ENCODE results near the gene CHD9.

CHD9 gene

GRCh38 chr16:53131363-53132071, 76.7 kb downstream of the CHD9 start:
- H3K4me3 ChIP-seq (ENCODE audit: low read depth, low read length): peak overlapping the region; percentile 77
- peak overlapping the region; percentile 20 for H3K9ac ChIP-seq (ENCODE audit: low read depth, low read length)
- H3K9me3 ChIP-seq (ENCODE audit: control insufficient read depth, insufficient read depth, low read length): no peaks in the 10 kb centered on the region
- no peaks in the 10 kb centered on the region for H3K27me3 ChIP-seq (ENCODE audit: control insufficient read depth, insufficient read depth, low read length)
- peaks cover 7% of the 10 kb centered on the region for H3K4me1 ChIP-seq (ENCODE audit: control insufficient read depth, insufficient read depth, low read length)
- no peaks in the 10 kb centered on the region for H3K36me3 ChIP-seq (ENCODE audit: control insufficient read depth, insufficient read depth, low read length)

GRCh38 chr16:53132406-53132805, 77.6 kb downstream of the CHD9 start:
- Histone ChIP-seq H3K9ac (ENCODE audit: low read depth, low read length) (no peak overlapping the region), H3K9me3 (ENCODE audit: control insufficient read depth, insufficient read depth, low read length) (no peaks in the 10 kb centered on the region), H3K4me3 (ENCODE audit: low read depth, low read length) (peak overlapping the region; percentile 77), H3K27me3 (ENCODE audit: control insufficient read depth, insufficient read depth, low read length) (no peaks in the 10 kb centered on the region), H3K4me1 (ENCODE audit: control insufficient read depth, insufficient read depth, low read length) (peaks cover 7% of the 10 kb centered on the region), H3K36me3 (ENCODE audit: control insufficient read depth, insufficient read depth, low read length) (no peaks in the 10 kb centered on the region)

GRCh38 chr16:53135329-53135728, 80.5 kb downstream of the CHD9 start:
- H3K36me3 ChIP-seq (ENCODE audit: control insufficient read depth, insufficient read depth, low read length): no peaks in the 10 kb centered on the region
- H3K9ac ChIP-seq (ENCODE audit: low read depth, low read length): no peak overlapping the region
- H3K9me3 ChIP-seq (ENCODE audit: control insufficient read depth, insufficient read depth, low read length): no peaks in the 10 kb centered on the region
- H3K27me3 ChIP-seq (ENCODE audit: control insufficient read depth, insufficient read depth, low read length): no peaks in the 10 kb centered on the region
- no peak overlapping the region for H3K4me3 ChIP-seq (ENCODE audit: low read depth, low read length)
- H3K4me1 ChIP-seq (ENCODE audit: control insufficient read depth, insufficient read depth, low read length): peaks cover 5% of the 10 kb centered on the region

- H3K4me3 ChIP-seq (ENCODE audit: low read depth, low read length): no peak overlapping the region
- no peaks in the 10 kb centered on the region for H3K4me1 ChIP-seq (ENCODE audit: control insufficient read depth, insufficient read depth, low read length)
- no peak overlapping the region for H3K9ac ChIP-seq (ENCODE audit: low read depth, low read length)
- H3K36me3 ChIP-seq (ENCODE audit: control insufficient read depth, insufficient read depth, low read length): no peaks in the 10 kb centered on the region
- no peaks in the 10 kb centered on the region for H3K9me3 ChIP-seq (ENCODE audit: control insufficient read depth, insufficient read depth, low read length)
- H3K27me3 ChIP-seq (ENCODE audit: control insufficient read depth, insufficient read depth, low read length): no peaks in the 10 kb centered on the region
Measured at GRCh38 chr16:53142823-53143568, 88.2 kb downstream of the CHD9 start.

- Histone ChIP-seq H3K9me3 (ENCODE audit: control insufficient read depth, insufficient read depth, low read length) (no peaks in the 10 kb centered on the region), H3K4me1 (ENCODE audit: control insufficient read depth, insufficient read depth, low read length) (peaks cover 4% of the 10 kb centered on the region), H3K4me3 (ENCODE audit: low read depth, low read length) (no peak overlapping the region), H3K27me3 (ENCODE audit: control insufficient read depth, insufficient read depth, low read length) (no peaks in the 10 kb centered on the region), H3K9ac (ENCODE audit: low read depth, low read length) (no peak overlapping the region), H3K36me3 (ENCODE audit: control insufficient read depth, insufficient read depth, low read length) (no peaks in the 10 kb centered on the region)
Measured at GRCh38 chr16:53147500-53148065, 92.8 kb downstream of the CHD9 start.

DNA sequence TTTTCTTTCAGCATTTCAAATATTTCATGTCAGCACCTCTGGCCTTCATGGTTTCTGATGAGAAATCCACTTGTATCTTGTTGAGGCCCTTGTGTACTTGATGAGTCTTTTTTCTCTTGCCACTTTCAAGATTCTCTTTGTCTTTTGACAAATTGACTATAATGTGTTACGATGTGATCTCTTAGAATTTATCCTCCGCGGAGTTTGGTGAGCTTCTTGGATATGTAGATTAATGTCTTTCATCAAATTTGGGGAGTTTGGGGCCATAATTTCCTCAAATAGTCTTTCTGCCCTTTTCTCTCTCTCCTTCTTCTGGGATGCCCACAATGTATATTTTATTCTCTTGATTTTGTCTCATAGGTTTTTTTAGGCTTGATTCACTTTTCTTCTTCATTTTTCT, 96.0 kb downstream of the CHD9 start:
- no peak overlapping the region for H3K9ac ChIP-seq (ENCODE audit: low read depth, low read length)
- H3K27me3 ChIP-seq (ENCODE audit: control insufficient read depth, insufficient read depth, low read length): no peaks in the 10 kb centered on the region
- H3K4me3 ChIP-seq (ENCODE audit: low read depth, low read length): no peak overlapping the region
- peaks cover 4% of the 10 kb centered on the region for H3K4me1 ChIP-seq (ENCODE audit: control insufficient read depth, insufficient read depth, low read length)
- H3K36me3 ChIP-seq (ENCODE audit: control insufficient read depth, insufficient read depth, low read length): no peaks in the 10 kb centered on the region
- H3K9me3 ChIP-seq (ENCODE audit: control insufficient read depth, insufficient read depth, low read length): no peaks in the 10 kb centered on the region

DNA sequence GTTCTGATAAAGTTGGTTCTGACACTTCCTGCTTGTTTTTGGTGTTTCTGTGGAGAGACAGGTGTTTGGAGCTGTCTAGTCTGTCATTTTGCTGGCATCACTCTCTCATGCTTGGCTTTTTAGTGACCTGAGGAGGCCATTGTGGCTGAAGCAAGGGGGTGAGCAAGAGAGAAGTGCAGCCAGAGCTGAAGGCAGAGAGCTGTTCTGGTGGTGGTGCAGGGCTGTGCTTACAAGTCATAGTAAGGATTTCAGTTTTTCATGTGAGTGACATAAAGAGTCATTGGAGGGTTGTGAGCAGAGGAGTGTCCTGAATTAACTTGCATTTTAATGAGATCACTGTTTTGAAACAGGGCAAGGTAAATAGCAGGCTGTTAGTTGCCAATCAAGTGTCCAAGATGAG, 97.5 kb downstream of the CHD9 start:
- H3K4me1 ChIP-seq (ENCODE audit: control insufficient read depth, insufficient read depth, low read length): peaks cover 7% of the 10 kb centered on the region
- H3K27me3 ChIP-seq (ENCODE audit: control insufficient read depth, insufficient read depth, low read length): no peaks in the 10 kb centered on the region
- no peaks in the 10 kb centered on the region for H3K9me3 ChIP-seq (ENCODE audit: control insufficient read depth, insufficient read depth, low read length)
- H3K36me3 ChIP-seq (ENCODE audit: control insufficient read depth, insufficient read depth, low read length): no peaks in the 10 kb centered on the region
- no peak overlapping the region for H3K4me3 ChIP-seq (ENCODE audit: low read depth, low read length)
- H3K9ac ChIP-seq (ENCODE audit: low read depth, low read length): no peak overlapping the region

DNA sequence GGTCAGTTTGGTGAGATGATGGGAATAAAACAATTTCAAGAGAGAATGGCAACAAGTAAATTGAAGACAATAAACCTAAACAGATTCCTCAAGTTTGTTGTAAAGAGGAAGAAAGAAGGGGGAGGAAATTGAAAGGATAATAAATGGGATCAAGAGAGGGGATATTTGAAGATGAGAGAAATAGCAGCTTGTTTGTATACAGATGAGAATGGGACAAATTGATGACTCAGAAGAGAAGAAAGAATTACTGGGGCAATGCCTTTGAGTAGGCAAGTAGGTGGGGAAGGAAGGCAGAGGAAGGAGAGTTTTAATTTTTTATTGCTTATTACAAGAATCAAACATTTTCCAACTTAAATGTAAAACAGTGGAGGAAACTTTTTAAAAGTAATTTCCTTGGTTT, 98.3 kb downstream of the CHD9 start:
- Histone ChIP-seq H3K36me3 (ENCODE audit: control insufficient read depth, insufficient read depth, low read length) (no peaks in the 10 kb centered on the region), H3K4me3 (ENCODE audit: low read depth, low read length) (no peak overlapping the region), H3K9ac (ENCODE audit: low read depth, low read length) (no peak overlapping the region), H3K9me3 (ENCODE audit: control insufficient read depth, insufficient read depth, low read length) (no peaks in the 10 kb centered on the region), H3K27me3 (ENCODE audit: control insufficient read depth, insufficient read depth, low read length) (no peaks in the 10 kb centered on the region), H3K4me1 (ENCODE audit: control insufficient read depth, insufficient read depth, low read length) (peaks cover 8% of the 10 kb centered on the region)

DNA sequence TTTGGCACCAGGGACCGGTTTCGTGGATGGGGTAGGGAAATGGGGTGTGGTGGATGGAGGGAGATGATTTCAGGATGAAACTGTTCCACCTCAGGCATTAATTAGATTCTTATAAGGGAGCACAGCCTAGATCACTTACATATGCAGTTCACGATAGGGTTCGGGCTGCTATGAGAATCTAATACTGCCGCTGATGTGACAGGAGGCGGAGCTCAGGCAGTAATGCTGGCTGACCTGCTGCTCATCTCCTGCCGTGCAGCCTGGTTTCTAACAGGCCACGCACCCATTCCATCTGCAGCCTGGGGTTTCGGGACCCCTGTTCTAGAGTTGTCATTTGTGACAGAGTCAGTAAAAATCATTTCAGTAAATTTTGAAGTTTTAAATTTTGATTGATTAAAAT, 99.7 kb downstream of the CHD9 start:
- H3K36me3 ChIP-seq (ENCODE audit: control insufficient read depth, insufficient read depth, low read length): no peaks in the 10 kb centered on the region
- peaks cover 8% of the 10 kb centered on the region for H3K4me1 ChIP-seq (ENCODE audit: control insufficient read depth, insufficient read depth, low read length)
- no peak overlapping the region for H3K4me3 ChIP-seq (ENCODE audit: low read depth, low read length)

DNA sequence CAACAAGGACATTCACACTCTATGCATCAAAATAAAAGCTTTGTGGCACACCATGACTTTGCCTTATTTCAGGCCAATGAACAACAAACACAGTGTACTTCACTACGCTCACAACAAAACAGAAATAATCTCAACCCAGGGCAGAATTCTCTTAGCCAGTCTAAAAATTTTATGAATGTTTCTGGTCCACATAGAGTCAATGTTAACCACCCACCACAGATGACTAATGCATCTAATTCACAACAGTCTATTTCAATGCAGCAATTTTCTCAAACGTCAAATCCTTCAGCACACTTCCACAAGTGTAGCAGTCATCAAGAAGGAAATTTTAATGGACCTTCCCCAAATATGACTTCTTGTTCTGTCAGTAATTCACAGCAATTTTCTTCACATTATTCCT, 101.7 kb downstream of the CHD9 start:
- no peaks in the 10 kb centered on the region for H3K36me3 ChIP-seq (ENCODE audit: control insufficient read depth, insufficient read depth, low read length)
- no peak overlapping the region for H3K4me3 ChIP-seq (ENCODE audit: low read depth, low read length)
- H3K4me1 ChIP-seq (ENCODE audit: control insufficient read depth, insufficient read depth, low read length): peaks cover 8% of the 10 kb centered on the region
- H3K9ac ChIP-seq (ENCODE audit: low read depth, low read length): no peak overlapping the region
- H3K9me3 ChIP-seq (ENCODE audit: control insufficient read depth, insufficient read depth, low read length): no peaks in the 10 kb centered on the region
- no peaks in the 10 kb centered on the region for H3K27me3 ChIP-seq (ENCODE audit: control insufficient read depth, insufficient read depth, low read length)

More for the DNA sequence above, 99.7 kb downstream of the CHD9 start:
- H3K27me3 ChIP-seq (ENCODE audit: control insufficient read depth, insufficient read depth, low read length): no peaks in the 10 kb centered on the region
- H3K9ac ChIP-seq (ENCODE audit: low read depth, low read length): no peak overlapping the region
- H3K9me3 ChIP-seq (ENCODE audit: control insufficient read depth, insufficient read depth, low read length): no peaks in the 10 kb centered on the region

- no peaks in the 10 kb centered on the region for H3K9me3 ChIP-seq (ENCODE audit: control insufficient read depth, insufficient read depth, low read length)
- H3K36me3 ChIP-seq (ENCODE audit: control insufficient read depth, insufficient read depth, low read length): no peaks in the 10 kb centered on the region
- H3K9ac ChIP-seq (ENCODE audit: low read depth, low read length): no peak overlapping the region
- H3K27me3 ChIP-seq (ENCODE audit: control insufficient read depth, insufficient read depth, low read length): no peaks in the 10 kb centered on the region
- H3K4me1 ChIP-seq (ENCODE audit: control insufficient read depth, insufficient read depth, low read length): peaks cover 4% of the 10 kb centered on the region
- no peak overlapping the region for H3K4me3 ChIP-seq (ENCODE audit: low read depth, low read length)
Measured at GRCh38 chr16:53159781-53160436, 105.1 kb downstream of the CHD9 start.

All from iPS-15b (cell line).